Karpas-422 (cell line): ENCODE measurements around the gene TAS1R3. TPM values are rescaled to one million over a fixed set of nuclear protein-coding genes. Genes with fewer than 3 reads are reported as not detected.

ENCODE experiments used
- DNase-seq: peaks from one replicate; pipeline ENCODE4 v3.0.0-alpha.2; 2015
- H2AFZ ChIP-seq: fragments of 200-600 bp; sonication (generic); 2 replicates; pipeline ENCODE4 v1.6.1; 2014; ENCODE audit warnings: antibody characterized with exemption, low read length, mixed read lengths
- H3K27ac ChIP-seq: fragments of 200-600 bp; sonication (generic); 2 replicates; pipeline ENCODE4 v1.5.1; 2014; ENCODE audit warnings: mild to moderate bottlenecking, low read length, moderate library complexity
- H3K27me3 ChIP-seq: fragments of 200-600 bp; sonication (generic); 2 replicates; pipeline ENCODE4 v1.6.1; 2014; ENCODE audit warnings: low read length, mixed read lengths
- H3K36me3 ChIP-seq: fragments of 200-600 bp; sonication (generic); 2 replicates; pipeline ENCODE4 v1.6.1; 2014; ENCODE audit warnings: low read length, mixed read lengths; ENCODE audit not compliant: insufficient read depth
- H3K4me1 ChIP-seq: fragments of 200-600 bp; sonication (generic); 2 replicates; pipeline ENCODE4 v1.6.1; 2014; ENCODE audit warnings: mild to moderate bottlenecking, low read length, mixed read lengths
- H3K4me2 ChIP-seq: fragments of 200-600 bp; sonication (generic); 2 replicates; pipeline ENCODE4 v1.6.1; 2014; ENCODE audit warnings: low read length, low read depth, mild to moderate bottlenecking; ENCODE audit not compliant: poor library complexity, severe bottlenecking
- H3K4me3 ChIP-seq: fragments of 200-600 bp; sonication (generic); 2 replicates; pipeline ENCODE4 v1.5.1; 2014; ENCODE audit warnings: mild to moderate bottlenecking, antibody characterized with exemption, low read length, mixed read lengths
- H3K79me2 ChIP-seq: fragments of 200-600 bp; sonication (generic); 2 replicates; pipeline ENCODE4 v1.6.1; 2014; ENCODE audit warnings: mild to moderate bottlenecking, low read length, mixed read lengths
- H3K9ac ChIP-seq: fragments of 200-600 bp; sonication (generic); 2 replicates; pipeline ENCODE4 v1.6.0; 2014; ENCODE audit warnings: low read length
- H3K9me2 ChIP-seq: fragments of 200-600 bp; sonication (generic), shearing (Covaris generic); replicated peaks from 2 replicates; pipeline ENCODE4 v1.6.0; 2014; ENCODE audit warnings: mild to moderate bottlenecking, low read length, moderate library complexity; ENCODE audit not compliant: insufficient read depth
- H3K9me3 ChIP-seq: fragments of 300-700, 200-600 bp; sonication (generic); 2 replicates; pipeline ENCODE4 v1.6.1; 2014; ENCODE audit warnings: low read length, mixed read lengths
- H4K20me1 ChIP-seq: fragments of 200-600 bp; sonication (generic); 2 replicates; pipeline ENCODE4 v1.6.1; 2014; ENCODE audit warnings: mild to moderate bottlenecking, antibody characterized with exemption, low read length, low read depth; ENCODE audit not compliant: insufficient read depth
- total RNA-seq: library from RNA; depleted of rRNA; stranded (reverse); fragments of >200 nt; shearing (Covaris generic); gene quantifications from 2 replicates; pipeline ENCODE4 v1.2.3, GENCODE V29; 2014; ENCODE audit warnings: low replicate concordance

TAS1R3 gene
- total RNA-seq, 1 experiment from 2014 or later: 49.2 TPM

DNA sequence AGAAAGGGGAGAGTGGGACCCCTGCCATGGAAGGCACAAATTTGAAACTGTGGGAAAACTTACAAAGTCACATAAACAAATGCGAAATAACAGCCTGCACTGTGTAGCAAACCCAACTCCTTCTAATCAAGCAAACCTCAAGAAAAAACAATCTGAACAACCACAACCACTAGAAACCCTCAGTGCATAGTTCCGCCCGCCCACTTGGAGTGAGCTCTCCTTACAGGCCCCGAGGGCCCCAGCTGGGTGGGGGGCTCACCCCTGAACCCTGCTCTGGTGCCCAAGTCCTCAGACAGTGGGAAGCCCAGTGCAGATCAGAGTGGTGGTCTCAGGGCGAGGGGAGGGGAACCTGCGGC, 28.2 kb downstream of the TAS1R3 start:
- 0 out of 2 replicates have a peak, but pooled peaks cover 3% of the 10 kb centered on the region for H3K4me1 ChIP-seq
- H3K27me3 ChIP-seq: no peaks in the 10 kb centered on the region
- H3K27ac ChIP-seq: no peak overlapping the region
- no peaks in the 10 kb centered on the region for H3K79me2 ChIP-seq
- H3K36me3 ChIP-seq: no peaks in the 10 kb centered on the region
- no peak overlapping the region for H3K9ac ChIP-seq
- no peak overlapping the region for H2AFZ ChIP-seq
- no peaks in the 10 kb centered on the region for H4K20me1 ChIP-seq
- no peaks in the 10 kb centered on the region for H3K9me3 ChIP-seq
- no peak overlapping the region for H3K4me2 ChIP-seq
- no peaks in the 10 kb centered on the region for H3K9me2 ChIP-seq
- DNase-seq: no peak
- H3K4me3 ChIP-seq: no peak overlapping the region

DNA sequence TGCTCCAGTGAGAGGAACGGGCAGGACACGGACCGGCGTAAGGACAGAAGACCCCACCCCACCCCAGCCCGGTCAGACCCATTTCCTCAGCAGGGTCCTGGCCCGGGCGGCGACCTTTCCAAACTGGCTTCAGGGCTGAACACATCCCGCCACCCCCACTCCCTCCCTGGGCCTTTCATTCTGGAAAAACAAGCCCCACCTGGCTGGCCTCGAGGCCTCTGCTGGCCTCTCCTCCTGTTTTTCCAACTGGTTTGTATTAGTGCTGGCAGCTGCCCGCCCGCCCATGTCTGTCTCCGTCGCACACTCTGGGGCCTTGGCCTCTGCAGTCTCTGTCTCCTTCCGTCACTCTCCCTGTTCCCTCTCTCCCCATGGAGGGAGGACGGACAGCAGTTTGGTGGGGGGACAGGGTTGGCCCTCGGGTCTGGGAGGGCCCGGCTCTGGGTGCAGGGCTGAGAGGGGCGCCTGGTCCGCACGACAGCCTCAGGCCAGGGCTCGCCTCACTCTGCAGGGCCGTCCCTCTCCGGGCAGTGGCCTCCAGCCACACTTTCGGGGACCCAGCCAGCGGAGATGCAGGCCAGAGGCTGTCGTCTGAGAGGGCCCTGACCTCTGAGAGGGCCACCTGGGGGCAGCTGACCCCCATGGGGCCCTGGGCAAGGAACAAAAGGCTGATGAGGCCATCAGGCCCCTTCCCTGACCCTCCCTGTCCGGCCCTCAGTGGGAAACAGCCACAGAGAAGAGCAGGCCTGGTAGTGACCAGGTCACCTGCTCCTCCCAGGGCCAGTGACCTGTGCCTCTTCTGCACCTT, 28.8 kb downstream of the TAS1R3 start:
- no peaks in the 10 kb centered on the region for H3K79me2 ChIP-seq
- no peak for DNase-seq
- H3K9me3 ChIP-seq: no peaks in the 10 kb centered on the region
- no peak overlapping the region for H3K27ac ChIP-seq
- no peak overlapping the region for H3K9ac ChIP-seq
- no peak overlapping the region for H2AFZ ChIP-seq
- H4K20me1 ChIP-seq: no peaks in the 10 kb centered on the region
- H3K4me3 ChIP-seq: no peak overlapping the region
- no peaks in the 10 kb centered on the region for H3K27me3 ChIP-seq
- H3K9me2 ChIP-seq: no peaks in the 10 kb centered on the region
- H3K4me2 ChIP-seq: no peak overlapping the region
- 0 out of 2 replicates have a peak, but pooled peaks cover 3% of the 10 kb centered on the region for H3K4me1 ChIP-seq
- H3K36me3 ChIP-seq: no peaks in the 10 kb centered on the region

DNA sequence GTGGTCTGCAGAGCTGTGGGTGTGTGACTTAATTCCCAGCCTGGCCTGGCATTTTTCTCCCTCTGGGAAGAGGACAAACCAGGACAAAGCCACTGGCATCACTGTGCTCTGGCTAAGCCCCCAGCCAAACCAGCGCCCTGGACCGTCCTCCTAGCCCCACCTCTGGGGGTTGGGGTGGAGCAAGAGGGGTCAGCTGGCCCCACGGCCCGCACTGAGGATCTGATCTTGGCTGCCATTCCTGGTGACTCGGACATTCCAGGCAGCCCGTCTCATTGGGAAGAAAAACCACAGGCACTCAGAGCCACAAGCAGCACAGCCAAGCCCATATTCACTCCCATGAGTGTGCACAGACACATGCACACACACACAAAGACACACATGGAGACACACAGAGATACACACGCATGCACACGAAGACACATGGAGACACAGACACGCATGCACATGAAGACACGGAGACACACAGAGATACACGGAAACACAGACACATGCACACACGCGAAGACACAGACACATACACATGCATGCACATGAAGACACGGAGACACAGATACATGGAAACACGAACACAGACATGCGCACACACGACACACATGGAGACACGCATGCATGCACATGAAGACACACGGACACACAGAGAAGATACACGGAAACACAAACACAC, 29.6 kb downstream of the TAS1R3 start:
- Histone ChIP-seq H3K79me2 (no peaks in the 10 kb centered on the region), H3K4me2 (no peak overlapping the region), H3K9ac (no peak overlapping the region), H3K4me3 (no peak overlapping the region), H3K36me3 (no peaks in the 10 kb centered on the region), H3K9me3 (no peaks in the 10 kb centered on the region), H4K20me1 (no peaks in the 10 kb centered on the region), H2AFZ (no peak overlapping the region), H3K27me3 (no peaks in the 10 kb centered on the region), H3K4me1 (0 out of 2 replicates have a peak, but pooled peaks cover 3% of the 10 kb centered on the region), H3K9me2 (no peaks in the 10 kb centered on the region), H3K27ac (no peak overlapping the region)
- no peak for DNase-seq

DNA sequence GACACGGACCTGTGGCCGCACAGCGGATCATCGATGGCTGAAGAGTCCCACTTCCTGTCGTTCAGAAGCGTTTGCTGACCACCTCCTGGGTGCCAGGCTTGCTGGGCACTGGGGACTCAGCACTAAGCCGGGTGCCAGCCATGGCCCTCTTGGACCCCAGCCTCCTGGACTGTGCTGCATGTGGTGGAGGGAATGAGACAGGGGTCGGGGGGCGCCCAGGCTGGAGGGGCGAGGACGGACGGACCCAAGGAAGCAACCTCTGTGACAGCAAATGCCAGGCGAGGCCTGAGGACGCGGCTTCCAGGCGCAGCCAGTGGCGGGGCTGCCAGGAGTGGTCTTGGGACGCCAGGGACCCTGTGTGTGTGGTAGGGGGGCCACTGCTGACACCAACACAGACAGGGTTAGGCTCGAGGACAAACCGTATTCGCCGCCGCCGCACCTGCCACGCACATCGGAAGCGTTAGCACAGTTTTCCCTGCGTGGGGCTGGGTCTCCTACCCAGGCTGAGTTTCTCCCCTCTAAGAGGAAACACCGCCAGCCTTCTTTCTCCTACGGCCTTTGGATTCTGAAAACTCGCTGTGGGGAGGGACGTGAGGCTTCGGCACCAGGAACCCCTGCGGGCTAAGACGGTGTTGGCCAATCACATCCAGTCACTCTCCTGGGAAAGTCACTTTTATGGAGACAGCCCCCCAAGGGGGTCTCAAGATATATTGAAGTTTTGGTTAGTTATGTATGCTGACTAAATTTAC, 30.3 kb downstream of the TAS1R3 start:
- no peaks in the 10 kb centered on the region for H3K27me3 ChIP-seq
- H3K36me3 ChIP-seq: no peaks in the 10 kb centered on the region
- no peaks in the 10 kb centered on the region for H4K20me1 ChIP-seq
- no peaks in the 10 kb centered on the region for H3K9me2 ChIP-seq
- H3K4me3 ChIP-seq: no peak overlapping the region
- H3K4me1 ChIP-seq: 0 out of 2 replicates have a peak, but pooled peaks cover 3% of the 10 kb centered on the region
- H3K4me2 ChIP-seq: no peak overlapping the region
- no peak overlapping the region for H3K9ac ChIP-seq
- H3K9me3 ChIP-seq: peaks cover 8% of the 10 kb centered on the region
- DNase-seq: no peak
- H3K27ac ChIP-seq: no peak overlapping the region
- H3K79me2 ChIP-seq: no peaks in the 10 kb centered on the region
- no peak overlapping the region for H2AFZ ChIP-seq

DNA sequence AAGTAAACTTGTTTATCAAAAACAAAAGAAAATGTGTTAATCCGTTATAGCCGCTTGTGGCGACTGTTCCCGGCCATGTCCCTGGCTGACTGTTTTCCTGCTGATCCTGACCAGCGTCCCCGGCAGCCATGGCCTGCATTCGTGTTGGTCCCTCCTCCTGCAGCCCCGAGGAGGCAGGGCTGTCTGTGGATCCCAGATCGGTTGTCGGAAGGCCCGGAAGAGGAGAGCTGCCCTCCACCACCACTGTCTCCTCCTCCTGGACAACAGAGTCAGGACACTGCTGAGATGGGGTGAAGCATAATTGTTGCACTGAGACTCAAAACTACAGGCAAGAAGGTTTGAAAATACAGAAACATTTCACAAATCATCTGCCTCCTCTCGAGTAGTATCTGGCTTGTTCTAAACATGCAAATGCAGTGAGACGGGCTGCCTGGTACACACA, 30.9 kb downstream of the TAS1R3 start:
- Histone ChIP-seq H3K4me3 (no peak overlapping the region), H3K79me2 (no peaks in the 10 kb centered on the region), H3K27ac (no peak overlapping the region), H3K9ac (no peak overlapping the region), H3K36me3 (no peaks in the 10 kb centered on the region), H3K4me1 (0 out of 2 replicates have a peak, but pooled peaks cover 3% of the 10 kb centered on the region), H2AFZ (no peak overlapping the region), H4K20me1 (no peaks in the 10 kb centered on the region), H3K4me2 (no peak overlapping the region), H3K27me3 (no peaks in the 10 kb centered on the region), H3K9me3 (peaks cover 14% of the 10 kb centered on the region), H3K9me2 (no peaks in the 10 kb centered on the region)
- no peak for DNase-seq

DNA sequence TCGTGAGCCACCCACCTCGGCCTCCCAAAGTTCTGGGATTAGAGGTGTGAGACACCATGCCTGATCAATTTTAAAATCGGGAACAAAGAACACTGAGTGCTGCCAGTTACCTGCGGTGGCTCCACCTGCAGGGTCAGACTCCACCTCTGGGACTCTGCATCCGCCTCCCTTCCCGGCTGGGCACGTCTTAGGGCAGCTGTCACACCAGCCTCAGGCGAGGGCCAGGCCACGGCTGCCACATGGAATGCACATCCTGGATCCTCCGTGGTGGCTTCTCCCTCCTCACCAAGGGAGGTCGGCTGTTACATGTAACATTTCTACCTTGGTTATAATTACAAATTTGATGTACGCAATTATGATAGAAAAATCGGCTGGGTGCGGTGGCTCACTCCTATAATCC, 33.2 kb downstream of the TAS1R3 start:
- H2AFZ ChIP-seq: no peak overlapping the region
- no peak overlapping the region for H3K9ac ChIP-seq
- no peaks in the 10 kb centered on the region for H3K27me3 ChIP-seq
- no peaks in the 10 kb centered on the region for H4K20me1 ChIP-seq
- no peak overlapping the region for H3K27ac ChIP-seq
- no peaks in the 10 kb centered on the region for H3K36me3 ChIP-seq
- no peak overlapping the region for H3K4me2 ChIP-seq
- H3K79me2 ChIP-seq: no peaks in the 10 kb centered on the region
- peaks cover 18% of the 10 kb centered on the region for H3K9me3 ChIP-seq
- H3K4me3 ChIP-seq: no peak overlapping the region
- no peak for DNase-seq
- no peaks in the 10 kb centered on the region for H3K9me2 ChIP-seq
- 0 out of 2 replicates have a peak, but pooled peaks cover 3% of the 10 kb centered on the region for H3K4me1 ChIP-seq

DNA sequence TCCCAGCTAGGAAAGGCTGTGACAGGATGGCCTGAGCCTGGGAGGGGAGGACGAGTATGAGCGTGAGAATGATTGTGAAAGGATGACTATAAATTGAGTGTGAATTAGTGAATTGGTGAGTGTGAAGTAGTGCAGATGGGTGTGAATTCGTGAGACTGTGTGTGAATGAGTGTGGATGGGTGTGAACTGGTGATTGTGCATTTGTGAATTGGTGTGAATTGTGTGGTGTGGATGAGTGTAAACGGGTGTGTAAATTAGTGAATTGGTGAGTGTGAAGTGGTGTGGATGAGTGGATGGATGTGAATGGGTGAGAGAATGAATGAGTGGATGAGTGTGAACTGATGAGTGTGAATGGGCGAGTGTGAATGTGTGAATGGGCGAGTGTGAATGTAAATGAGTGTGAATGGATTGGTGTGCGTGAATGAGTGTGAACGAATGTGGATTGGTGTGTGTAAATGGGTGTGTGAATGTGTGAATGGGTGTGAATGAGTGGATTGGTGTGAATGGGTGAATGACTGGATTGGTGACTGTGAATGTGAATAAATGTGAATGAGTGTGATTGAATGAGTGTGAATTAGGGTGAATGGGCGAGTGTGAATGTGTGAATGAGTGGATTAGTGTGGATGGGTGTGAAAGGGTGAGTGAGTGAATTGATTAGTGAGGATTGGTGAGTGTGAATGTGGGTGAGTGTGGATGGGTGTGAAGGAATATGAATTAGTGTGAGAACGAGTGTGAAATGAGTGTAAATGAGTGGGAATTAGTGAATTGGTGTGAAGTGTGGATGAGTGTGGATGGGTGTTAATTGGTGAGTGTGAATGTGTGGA, 35.0 kb downstream of the TAS1R3 start:
- Histone ChIP-seq H3K4me3 (no peak overlapping the region), H3K9me2 (no peaks in the 10 kb centered on the region), H3K9me3 (peaks cover 18% of the 10 kb centered on the region), H3K4me1 (0 out of 2 replicates have a peak, but pooled peaks cover 3% of the 10 kb centered on the region), H3K9ac (no peak overlapping the region), H4K20me1 (no peaks in the 10 kb centered on the region), H2AFZ (no peak overlapping the region), H3K27me3 (no peaks in the 10 kb centered on the region), H3K79me2 (no peaks in the 10 kb centered on the region), H3K36me3 (no peaks in the 10 kb centered on the region), H3K4me2 (no peak overlapping the region), H3K27ac (no peak overlapping the region)
- DNase-seq: no peak
